Suprapubic skin (tissue), 3 donors: ENCODE measurements around the gene ATP1A4.

Experiments
- EP300 ChIP-seq: sonication (generic); formaldehyde crosslinking; IDR thresholded peaks from one replicate; pipeline ENCODE4 v1.6.1; 2017; ENCODE audit warnings: antibody characterized with exemption
- POLR2A ChIP-seq, 2 donors: fragments of 450-650 bp; IDR thresholded peaks; one replicate each; pipeline ENCODE4 v1.6.1; 2017; ENCODE audit warnings: antibody characterized with exemption in 2 of 2, mild to moderate bottlenecking in 2 of 2, moderate library complexity in 2 of 2
- TF ChIP-seq, protein P1 (sequence below), 2 donors: fragments of 200-600 bp in 1 of 2; fragments of 450-650 bp in 1 of 2; sonication (generic) in 1 of 2; IDR thresholded peaks; one replicate each; pipeline ENCODE4 v1.5.1; 2016 to 2019; ENCODE audit warnings: antibody characterized with exemption in 2 of 2, mild to moderate bottlenecking in 1 of 2, moderate library complexity in 1 of 2

GRCh38 chr1:160222546-160222945 is 71.1 kb downstream of the ATP1A4 start:
- TF ChIP-seq, protein P1, sequence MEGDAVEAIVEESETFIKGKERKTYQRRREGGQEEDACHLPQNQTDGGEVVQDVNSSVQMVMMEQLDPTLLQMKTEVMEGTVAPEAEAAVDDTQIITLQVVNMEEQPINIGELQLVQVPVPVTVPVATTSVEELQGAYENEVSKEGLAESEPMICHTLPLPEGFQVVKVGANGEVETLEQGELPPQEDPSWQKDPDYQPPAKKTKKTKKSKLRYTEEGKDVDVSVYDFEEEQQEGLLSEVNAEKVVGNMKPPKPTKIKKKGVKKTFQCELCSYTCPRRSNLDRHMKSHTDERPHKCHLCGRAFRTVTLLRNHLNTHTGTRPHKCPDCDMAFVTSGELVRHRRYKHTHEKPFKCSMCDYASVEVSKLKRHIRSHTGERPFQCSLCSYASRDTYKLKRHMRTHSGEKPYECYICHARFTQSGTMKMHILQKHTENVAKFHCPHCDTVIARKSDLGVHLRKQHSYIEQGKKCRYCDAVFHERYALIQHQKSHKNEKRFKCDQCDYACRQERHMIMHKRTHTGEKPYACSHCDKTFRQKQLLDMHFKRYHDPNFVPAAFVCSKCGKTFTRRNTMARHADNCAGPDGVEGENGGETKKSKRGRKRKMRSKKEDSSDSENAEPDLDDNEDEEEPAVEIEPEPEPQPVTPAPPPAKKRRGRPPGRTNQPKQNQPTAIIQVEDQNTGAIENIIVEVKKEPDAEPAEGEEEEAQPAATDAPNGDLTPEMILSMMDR (IDR thresholded peaks at IDR 0.05), result no peak
- TF ChIP-seq EP300 (no peak), POLR2A (IDR thresholded peaks at IDR 0.05) (no peak)
